A549 (cell line): ENCODE measurements around the gene FAM174C. TPM values are rescaled to one million over a fixed set of nuclear protein-coding genes. Genes with fewer than 3 reads are reported as not detected.

ENCODE experiments used
- ATAC-seq, 2 experiments: fragments of 200-7000 bp in 1 of 2; fragments of >200 bp in 1 of 2; cut with Nextera tagmentation in 1 of 2; cut with Tn5 transposase in 1 of 2; 3 replicates each; pipeline versions ENCODE4 v1.8.0 to v1.9.1; 2018 to 2020; ENCODE audit warnings: mild to moderate bottlenecking in 1 of 2, moderate library complexity in 1 of 2
- CTCF ChIA-PET: fragments of 300-600 bp; sonication (Branson Sonifier 250); formaldehyde crosslinking; extraction: SDS; loops from one replicate; lab custom pipeline; 2021; ENCODE audit warnings: antibody characterized with exemption, inconsistent platforms; lab: Yijun Ruan, JAX
- POLR2A ChIA-PET: fragments of 350-600 bp; formaldehyde crosslinking; extraction: SDS; loops from one replicate; lab custom pipeline; 2021; ENCODE audit warnings: antibody characterized with exemption, inconsistent platforms; lab: Yijun Ruan, JAX
- DNase-seq, 2 experiments: peaks; one replicate each; pipeline versions ENCODE4 v3.0.0 to v3.0.0-alpha.2; 2011 to 2016; ENCODE audit warnings: low read depth in 1 of 2, low spot score in 1 of 2
- FAIRE-seq: peaks from 2 replicates; lab custom pipeline; 2011; peaks lifted over from hg19 to GRCh38; lab: Jason Lieb, UNC
- H3K27ac ChIP-seq, 2 experiments: fragments of >200 bp; sonication (Bioruptor Twin); formaldehyde crosslinking; 3 replicates each; pipeline ENCODE4 v1.5.1; 2016 to 2017
- H3K4me1 ChIP-seq: fragments of >200 bp; sonication (Bioruptor Twin); formaldehyde crosslinking; 3 replicates; pipeline ENCODE4 v1.6.1; 2016
- H3K4me2 ChIP-seq: fragments of >200 bp; sonication (Bioruptor Twin); formaldehyde crosslinking; 3 replicates; pipeline ENCODE4 v1.6.1; 2016
- H3K4me3 ChIP-seq: fragments of >200 bp; sonication (Bioruptor Twin); formaldehyde crosslinking; 3 replicates; pipeline ENCODE4 v1.5.1; 2016
- H3K9me3 ChIP-seq: fragments of >200 bp; sonication (Bioruptor Twin); formaldehyde crosslinking; 3 replicates; pipeline ENCODE4 v1.6.1; 2016
- ATOH8 ChIP-seq: fragments of 250-450 bp; sonication (Bioruptor Pico); IDR thresholded peaks from 2 replicates; pipeline ENCODE4 v1.5.0; 2020; ENCODE audit warnings: low read depth, mild to moderate bottlenecking, moderate library complexity
- BHLHE40 ChIP-seq: IDR thresholded peaks from 2 replicates; pipeline ENCODE4 v1.6.1; 2012; ENCODE audit warnings: low read depth, low read length, inconsistent platforms
- CBX2 ChIP-seq: fragments of 200-600 bp; sonication (generic); IDR thresholded peaks from 2 replicates; pipeline ENCODE4 v1.6.1; 2016; ENCODE audit warnings: low read depth, mild to moderate bottlenecking, borderline replicate concordance
- CHD2 ChIP-seq: fragments of 150-350 bp; IDR thresholded peaks from 2 replicates; pipeline ENCODE4 v1.6.1; 2014; ENCODE audit warnings: low read length; ENCODE audit not compliant: partially characterized antibody
- CHD4 ChIP-seq: fragments of 200-600 bp; sonication (generic); IDR thresholded peaks from 2 replicates; pipeline ENCODE4 v1.6.1; 2016; ENCODE audit warnings: antibody characterized with exemption, mild to moderate bottlenecking, borderline replicate concordance
- E2F6 ChIP-seq: IDR thresholded peaks from 2 replicates; pipeline ENCODE4 v1.6.1; 2012; ENCODE audit warnings: low read depth, borderline replicate concordance
- HDAC2 ChIP-seq: fragments of 200-600 bp; sonication (generic); IDR thresholded peaks from 2 replicates; pipeline ENCODE4 v1.6.1; 2016
- HEYL ChIP-seq: fragments of 250-450 bp; sonication (Bioruptor Pico); IDR thresholded peaks from 2 replicates; pipeline ENCODE4 v1.8.0; 2021; ENCODE audit warnings: mild to moderate bottlenecking, moderate library complexity
- HOXB5 ChIP-seq: fragments of 250-450 bp; sonication (Bioruptor Pico); IDR thresholded peaks from 2 replicates; pipeline ENCODE4 v1.5.0; 2020; ENCODE audit warnings: mild to moderate bottlenecking, moderate library complexity
- JUNB ChIP-seq: fragments of >200 bp; sonication (Bioruptor Twin); formaldehyde crosslinking; IDR thresholded peaks from 2 replicates; pipeline ENCODE4 v1.6.1; 2016
- KDM1A ChIP-seq: fragments of 200-600 bp; sonication (generic); IDR thresholded peaks from 2 replicates; pipeline ENCODE4 v1.6.1; 2016; ENCODE audit warnings: low read depth, mild to moderate bottlenecking
- NPAS2 ChIP-seq: fragments of 250-450 bp; sonication (Bioruptor Pico); IDR thresholded peaks from 2 replicates; pipeline ENCODE4 v1.8.0; 2022; ENCODE audit warnings: mild to moderate bottlenecking, moderate library complexity, borderline replicate concordance
- NR3C1 ChIP-seq: fragments of >200 bp; sonication (Bioruptor Twin); formaldehyde crosslinking; IDR thresholded peaks from 3 replicates; pipeline ENCODE4 v1.6.1; 2017
- PBX3 ChIP-seq: IDR thresholded peaks from 2 replicates; pipeline ENCODE4 v1.6.1; 2012
- PHF8 ChIP-seq: fragments of 200-600 bp; sonication (generic); IDR thresholded peaks from 2 replicates; pipeline ENCODE4 v1.6.1; 2016; ENCODE audit warnings: low read depth, mild to moderate bottlenecking, antibody characterized with exemption, moderate library complexity, borderline replicate concordance
- POLR2AphosphoS2 ChIP-seq: conservative IDR thresholded peaks from 2 replicates; pipeline ENCODE4 v1.6.1; 2012; ENCODE audit warnings: low read length, improper control_type of control experiment, inconsistent platforms
- RNF2 ChIP-seq: fragments of 200-600 bp; sonication (generic); IDR thresholded peaks from 2 replicates; pipeline ENCODE4 v1.6.1; 2016; ENCODE audit warnings: low read depth, mild to moderate bottlenecking, antibody characterized with exemption, moderate library complexity, borderline replicate concordance
- ZFP36 ChIP-seq: fragments of 450-650 bp; IDR thresholded peaks from 2 replicates; pipeline ENCODE4 v1.6.1; 2014; ENCODE audit warnings: borderline replicate concordance; ENCODE audit not compliant: partially characterized antibody
- ZSCAN20 ChIP-seq: fragments of 250-450 bp; sonication (Bioruptor Pico); IDR thresholded peaks from 2 replicates; pipeline ENCODE4 v1.8.0; 2022; ENCODE audit warnings: mild to moderate bottlenecking, moderate library complexity
- WGBS: methylation state at CpG from one replicate; pipeline ENCODE4 v1.1.6; 2017; ENCODE audit errors: missing lambda C conversion rate; 5-methylcytosine and 5-hydroxymethylcytosine counted together
- polyA plus RNA-seq, 4 experiments: library from polyadenylated mRNA; depleted of rRNA in 3 of 4; stranded (reverse); fragments of >200 nt; fragmentation: RNase III in 1 of 4; extraction: RNeasy Plus Mini Kit Qiagen cat#74134 plus additional on column Dnase treatment in 1 of 4; gene quantifications; 2 replicates in 3 of 4; 3 replicates in 1 of 4; pipeline ENCODE4 v1.2.3, GENCODE V29; 2011 to 2017
- TF ChIP-seq, protein P1 (sequence below): IDR thresholded peaks from 2 replicates; pipeline ENCODE4 v1.6.1; 2012

The FAM174C gene
- polyA plus RNA-seq, 2 of the 4 experiments (the other 2 are of a cell fraction) = 24.8 to 37.1 TPM

DNA sequence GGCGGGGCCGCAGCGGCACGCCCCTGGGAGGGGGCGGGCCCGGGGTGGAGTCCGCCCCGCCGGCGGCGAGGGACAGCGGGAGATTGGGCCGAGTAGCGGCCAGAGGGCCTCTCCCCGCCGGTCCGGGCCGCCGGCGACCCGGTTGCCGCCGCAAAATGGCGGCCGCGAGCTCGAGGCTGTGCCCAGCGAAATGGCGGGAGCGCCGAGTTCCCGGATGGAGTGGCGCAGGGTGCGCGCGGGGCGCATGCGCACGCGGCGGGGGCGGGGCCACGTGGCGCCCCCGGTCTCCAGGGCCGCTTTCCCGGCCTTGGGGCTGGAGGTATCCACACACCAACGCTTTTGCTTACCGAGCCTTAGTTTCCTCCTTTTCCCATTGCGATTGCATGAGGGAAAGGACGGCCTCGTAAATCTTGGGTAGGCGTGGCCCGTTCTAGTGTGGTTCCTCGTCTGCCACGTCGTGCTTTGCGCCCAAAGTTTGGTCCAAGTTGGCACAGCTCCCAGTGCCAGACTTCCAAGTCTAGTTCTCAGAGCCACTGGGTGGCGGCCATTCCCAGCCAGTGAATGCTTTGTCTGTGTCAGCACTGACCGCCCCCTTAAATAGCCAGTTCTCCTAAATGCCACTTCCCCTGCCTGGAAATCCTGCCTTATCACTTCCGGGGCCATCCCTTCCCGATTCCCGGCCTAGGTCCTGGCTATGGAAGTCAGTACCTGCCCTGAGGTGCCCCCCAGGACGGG is 5.7 kb upstream of the FAM174C start (continued):
- TF ChIP-seq ATOH8 (CRISPR knock-in tag) (0 out of 2 replicates have a peak, but pooled peaks have one; percentile 12), RNF2 (no peak), HEYL (no peak), NR3C1 (no peak), E2F6 (peak; percentile 96), PHF8 (peak; percentile 41; the same call in 1 of the 2 replicates)
- TF ChIP-seq, protein P1, sequence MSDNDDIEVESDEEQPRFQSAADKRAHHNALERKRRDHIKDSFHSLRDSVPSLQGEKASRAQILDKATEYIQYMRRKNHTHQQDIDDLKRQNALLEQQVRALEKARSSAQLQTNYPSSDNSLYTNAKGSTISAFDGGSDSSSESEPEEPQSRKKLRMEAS = peak; percentile 93

DNA sequence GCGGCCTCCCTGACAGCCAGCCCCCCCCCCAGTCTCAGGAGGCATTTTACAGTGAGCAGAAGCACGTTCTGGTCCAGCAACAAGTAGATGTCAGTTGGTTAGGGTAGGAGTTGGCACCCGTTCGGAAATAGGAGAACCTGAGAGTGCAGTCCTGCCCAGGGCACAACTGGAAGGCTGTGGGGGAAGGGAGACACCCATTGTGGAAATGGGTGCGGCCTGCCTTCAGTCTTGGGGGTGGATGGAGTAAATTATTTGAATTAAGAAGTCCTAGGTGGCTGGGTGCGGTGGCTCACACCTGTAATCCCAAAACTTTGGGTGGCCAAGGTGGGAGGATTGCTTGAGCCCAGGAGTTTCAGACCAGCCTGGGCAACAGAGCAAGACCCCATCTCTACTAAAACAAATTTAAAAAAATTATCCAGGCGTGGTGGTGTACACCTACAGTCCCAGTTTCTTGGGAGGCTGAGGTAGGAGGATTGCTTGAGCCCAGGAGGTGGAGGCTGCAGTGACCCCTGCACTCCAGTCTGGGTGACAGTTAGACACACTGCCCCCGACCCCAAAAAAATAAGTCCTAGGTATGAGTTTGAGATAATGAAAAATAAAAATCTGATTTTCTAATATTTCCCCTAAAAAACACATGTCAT is 5.0 kb upstream of the FAM174C start:
- no peaks in the 10 kb centered on the region for H3K9me3 ChIP-seq
- 40% methylated on average over 6 of the region's 8 CpGs for WGBS
- peak overlapping the region; percentile 99 to 100 for H3K27ac ChIP-seq
- H3K4me3 ChIP-seq = peak overlapping the region; percentile 81
- DNase-seq (no peak), ATAC-seq (no peak)
- ChIA-PET CTCF (interaction anchor here (18.7 kb wide), 1 partner anchor 27 kb away, joined by 500 read pairs; the partner anchor contains the start of gene ATP5F1D), POLR2A (interaction anchor here (1.6 kb wide), 1 partner anchor 16 kb away, joined by 62 read pairs; no protein-coding TSS in a partner anchor)
- peaks cover 62% of the 10 kb centered on the region for H3K4me1 ChIP-seq
- TF ChIP-seq KDM1A = no peak
- no peak for TF ChIP-seq PBX3
- no peak for TF ChIP-seq HDAC2
- no peak for TF ChIP-seq NR3C1
- no peak for TF ChIP-seq E2F6
- TF ChIP-seq BHLHE40 = no peak
- no peak for TF ChIP-seq NPAS2 (CRISPR knock-in tag)
- TF ChIP-seq CBX2 = no peak
- TF ChIP-seq HOXB5 (CRISPR knock-in tag) = no peak
- no peak for TF ChIP-seq ZFP36
- no peak for TF ChIP-seq CHD2
- no peak for TF ChIP-seq POLR2AphosphoS2
- no peak for TF ChIP-seq CHD4
- no peak for TF ChIP-seq JUNB
- no peak for TF ChIP-seq ZSCAN20 (CRISPR knock-in tag)
- TF ChIP-seq, all 56 proteins: peak for 0
- FAIRE-seq = no peak
- peak overlapping the region; percentile 97 for H3K4me2 ChIP-seq
